ES-I3 (cell line): ENCODE results near the gene PURB.

ENCODE experiments used
- H3K36me3 ChIP-seq: 2 replicates; pipeline ENCODE4 v1.6.1; 2013; ENCODE audit warnings: mild to moderate bottlenecking, low read length, control low read depth, moderate library complexity; ENCODE audit not compliant: insufficient read depth
- H3K4me1 ChIP-seq: 2 replicates; pipeline ENCODE4 v1.6.1; 2013; ENCODE audit warnings: mild to moderate bottlenecking, control low read depth, low read length; ENCODE audit not compliant: insufficient read depth
- H3K9ac ChIP-seq: 2 replicates; pipeline ENCODE4 v1.6.1; 2013; ENCODE audit warnings: low read depth, mild to moderate bottlenecking, low read length, moderate library complexity
- H3K9me3 ChIP-seq: 2 replicates; pipeline ENCODE4 v1.6.1; 2013; ENCODE audit warnings: mild to moderate bottlenecking, low read length, moderate library complexity; ENCODE audit not compliant: control insufficient read depth, insufficient read depth

The PURB gene

DNA sequence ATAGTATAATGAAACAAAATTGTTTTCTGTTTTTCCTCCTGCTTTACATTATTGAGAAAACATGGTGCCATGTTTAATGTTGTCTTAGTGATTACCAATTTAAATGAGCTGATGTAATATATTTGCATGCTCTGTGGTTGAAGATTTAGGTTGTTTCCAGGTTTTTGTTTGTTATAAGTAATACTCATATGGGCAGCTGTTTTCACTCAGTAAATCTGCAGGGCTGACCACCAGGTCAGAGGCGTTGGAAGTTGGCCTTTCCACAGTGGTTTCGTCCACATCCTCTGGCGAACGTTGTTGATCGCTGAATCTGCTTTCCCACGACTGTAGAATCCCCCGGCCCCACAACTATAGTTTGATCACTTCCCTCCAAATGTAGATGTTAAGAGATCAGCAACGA, 21.6 kb upstream of the PURB start:
- no peak overlapping the region for H3K9ac ChIP-seq
- H3K36me3 ChIP-seq, result no peaks in the 10 kb centered on the region
- H3K9me3 ChIP-seq, result no peaks in the 10 kb centered on the region
- no peaks in the 10 kb centered on the region for H3K4me1 ChIP-seq

DNA sequence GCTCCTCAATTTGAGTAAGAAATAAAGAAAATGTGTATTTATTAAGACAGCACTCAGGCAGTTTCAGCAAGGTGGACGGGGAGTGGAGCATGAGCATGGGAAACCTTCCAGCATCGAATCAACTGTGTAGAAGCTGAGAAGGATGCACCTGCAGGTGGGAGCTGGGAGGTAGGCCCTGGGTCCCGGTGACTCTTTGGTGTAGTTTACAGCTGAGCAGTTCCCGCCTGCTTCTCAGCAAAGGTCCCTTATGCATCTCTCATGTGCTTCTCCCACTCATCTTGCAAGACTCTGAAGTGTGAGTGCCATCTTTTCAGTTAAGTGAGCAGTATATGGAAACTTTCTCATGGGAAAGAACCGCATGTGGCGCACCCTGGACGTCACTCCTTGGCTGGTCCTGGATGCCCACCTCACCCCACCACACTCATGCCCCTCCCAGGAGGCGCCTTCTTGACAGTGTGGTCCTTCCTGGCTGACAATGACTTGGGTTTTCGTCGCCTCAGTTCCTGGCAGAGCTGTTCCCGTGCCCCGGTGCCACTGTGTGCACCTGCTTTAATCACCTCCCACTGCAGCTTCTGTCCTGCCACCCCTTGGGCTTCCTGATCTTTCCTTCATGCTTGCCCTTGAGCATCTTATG, 19.8 kb upstream of the PURB start:
- Histone ChIP-seq H3K9ac (no peak overlapping the region), H3K9me3 (no peaks in the 10 kb centered on the region), H3K36me3 (no peaks in the 10 kb centered on the region), H3K4me1 (no peaks in the 10 kb centered on the region)

DNA sequence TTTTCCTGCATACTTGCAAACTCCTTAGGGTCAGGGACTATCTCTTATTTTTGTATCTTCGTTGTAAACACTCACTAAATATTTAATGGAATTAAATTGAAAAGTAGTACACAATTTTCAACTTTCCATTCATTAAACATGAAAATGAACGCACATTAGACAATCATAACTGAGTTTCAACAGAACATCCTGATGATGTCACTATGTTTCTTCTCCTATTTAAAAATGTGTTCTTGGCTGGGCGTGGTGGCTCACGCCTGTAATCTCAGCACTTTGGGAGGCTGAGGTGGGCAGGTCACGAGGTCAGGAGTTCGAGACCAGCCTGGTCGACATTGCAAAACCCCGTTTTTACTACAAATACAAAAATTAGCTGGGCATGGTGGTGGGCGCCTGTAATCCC, 14.1 kb upstream of the PURB start:
- no peak overlapping the region for H3K9ac ChIP-seq
- no peaks in the 10 kb centered on the region for H3K36me3 ChIP-seq
- no peaks in the 10 kb centered on the region for H3K9me3 ChIP-seq
- no peaks in the 10 kb centered on the region for H3K4me1 ChIP-seq

- Histone ChIP-seq H3K9ac (no peak overlapping the region), H3K36me3 (no peaks in the 10 kb centered on the region), H3K9me3 (no peaks in the 10 kb centered on the region), H3K4me1 (no peaks in the 10 kb centered on the region)
Observed at GRCh38 chr7:44898039-44898438, 12.7 kb upstream of the PURB start.

DNA sequence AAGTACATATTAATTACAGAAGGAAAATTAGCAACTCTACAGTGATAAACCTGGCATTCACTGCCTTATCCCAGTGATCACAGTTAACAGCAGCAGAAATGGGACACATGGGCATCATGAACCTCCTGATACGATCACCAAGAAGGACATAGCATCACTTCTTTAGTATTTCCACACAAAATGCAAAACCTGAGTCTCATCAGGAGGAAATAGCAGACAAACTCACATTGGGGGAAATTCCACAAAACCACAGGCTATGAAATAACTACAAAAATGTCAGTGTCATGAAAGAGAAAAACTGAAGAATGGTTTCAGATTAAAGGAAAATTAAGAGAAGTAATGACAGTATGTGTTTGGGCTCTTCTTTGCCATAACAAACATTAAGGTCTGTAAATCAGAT, 12.0 kb upstream of the PURB start:
- Histone ChIP-seq H3K9ac (no peak overlapping the region), H3K9me3 (no peaks in the 10 kb centered on the region), H3K4me1 (no peaks in the 10 kb centered on the region), H3K36me3 (no peaks in the 10 kb centered on the region)

DNA sequence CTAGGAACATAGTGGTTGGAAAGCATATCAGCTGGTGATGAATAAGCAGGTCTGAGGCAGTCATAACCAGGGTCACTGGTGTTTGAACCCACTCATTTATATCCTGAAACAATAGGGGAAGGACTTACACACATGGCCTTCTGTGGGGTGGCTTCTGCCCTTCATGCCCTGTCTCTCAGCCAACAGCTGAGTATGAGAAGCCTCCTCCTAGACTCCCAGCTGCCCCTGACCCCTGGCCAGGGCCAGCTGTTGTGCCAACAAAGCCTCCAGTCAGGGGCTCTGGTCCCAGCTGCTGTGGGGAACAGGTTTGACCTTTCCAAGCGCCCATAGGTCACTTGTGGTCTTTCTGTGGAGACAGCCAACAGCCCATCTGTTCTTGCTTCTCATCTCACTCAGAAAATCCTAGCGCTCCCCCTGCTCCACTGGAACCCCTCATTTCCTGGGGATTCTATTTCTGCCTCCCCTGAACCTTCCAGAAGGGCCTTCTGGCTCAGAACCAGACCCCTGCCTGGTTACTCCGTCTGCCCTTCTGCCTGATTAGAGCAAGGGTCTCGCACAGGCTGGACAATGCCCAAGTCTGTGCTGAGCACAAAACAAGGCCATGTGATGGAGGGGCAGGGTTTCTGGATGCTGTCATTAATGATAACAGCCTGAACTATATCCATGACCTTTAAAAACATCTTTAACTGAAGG, 9.7 kb upstream of the PURB start:
- H3K9me3 ChIP-seq, result no peaks in the 10 kb centered on the region
- no peak overlapping the region for H3K9ac ChIP-seq
- H3K4me1 ChIP-seq, result no peaks in the 10 kb centered on the region
- H3K36me3 ChIP-seq, result no peaks in the 10 kb centered on the region

DNA sequence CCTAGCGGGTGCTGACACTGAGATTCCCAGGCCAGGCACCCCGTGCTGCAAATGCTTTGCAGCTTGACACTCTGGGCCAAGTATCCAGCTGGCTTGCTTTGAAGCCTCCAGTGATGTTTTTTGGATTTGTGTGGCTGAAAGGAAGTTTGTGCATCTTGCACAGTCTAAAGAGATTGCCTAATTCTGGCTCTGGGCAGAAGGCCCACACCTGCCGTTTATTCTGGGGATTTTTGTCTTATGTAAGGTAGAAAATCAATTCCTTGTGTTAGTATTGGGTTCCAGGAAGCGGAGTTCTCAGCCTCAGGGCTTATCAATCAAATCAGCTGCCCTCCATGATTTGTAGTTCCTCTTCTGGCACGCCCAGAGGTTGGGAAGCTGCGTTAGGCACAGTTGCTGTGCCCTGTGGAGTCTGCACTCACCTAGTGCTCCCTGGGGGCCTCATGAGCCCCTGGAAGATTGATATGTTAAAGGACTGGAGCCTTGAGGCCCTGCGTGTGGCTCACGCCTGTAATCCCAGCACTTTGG, 8.4 kb upstream of the PURB start:
- Histone ChIP-seq H3K36me3 (no peaks in the 10 kb centered on the region), H3K9ac (no peak overlapping the region), H3K4me1 (no peaks in the 10 kb centered on the region), H3K9me3 (no peaks in the 10 kb centered on the region)

DNA sequence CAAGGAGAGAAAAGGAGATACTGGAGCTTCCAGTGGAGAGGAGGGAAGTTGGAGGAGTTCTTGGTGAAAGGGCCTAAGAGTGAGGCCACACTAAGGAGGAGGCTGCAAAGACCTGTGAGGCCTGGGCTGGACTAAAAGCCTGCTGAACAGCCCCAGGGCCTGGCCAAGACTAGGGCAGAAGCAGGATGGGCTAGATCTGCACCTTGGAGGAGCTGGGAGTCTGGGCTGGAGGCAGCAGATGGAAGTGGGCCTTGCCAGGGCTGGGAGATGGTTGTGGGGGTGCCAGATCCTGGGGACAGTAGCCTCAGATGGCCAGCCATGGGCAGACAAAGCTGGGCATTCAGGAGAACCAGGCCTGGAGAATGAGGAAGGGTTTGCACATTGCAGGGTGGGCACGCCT, 6.5 kb upstream of the PURB start:
- H3K4me1 ChIP-seq, result no peaks in the 10 kb centered on the region
- H3K9me3 ChIP-seq, result no peaks in the 10 kb centered on the region
- no peak overlapping the region for H3K9ac ChIP-seq
- H3K36me3 ChIP-seq, result no peaks in the 10 kb centered on the region

DNA sequence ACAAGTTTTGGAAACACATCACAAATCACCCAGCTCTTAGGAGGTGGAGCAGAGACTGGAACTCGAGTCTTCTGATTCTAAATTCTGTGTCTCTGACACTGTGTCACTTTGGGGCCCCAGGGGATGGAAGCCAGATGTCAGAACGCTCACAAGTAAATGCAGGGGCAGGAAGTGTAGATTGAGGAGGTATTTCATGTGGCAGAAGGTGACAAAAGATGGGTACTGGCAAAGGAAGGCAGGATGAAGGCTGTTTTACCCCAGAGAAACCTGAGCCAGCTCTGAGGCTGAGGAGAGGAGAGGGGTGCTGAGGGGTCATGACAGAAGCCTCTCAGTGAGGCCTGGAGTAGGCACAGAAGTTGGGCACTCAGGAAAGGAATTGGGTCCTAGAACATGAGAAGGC, 6.0 kb upstream of the PURB start:
- Histone ChIP-seq H3K4me1 (no peaks in the 10 kb centered on the region), H3K9ac (no peak overlapping the region), H3K9me3 (no peaks in the 10 kb centered on the region), H3K36me3 (no peaks in the 10 kb centered on the region)

DNA sequence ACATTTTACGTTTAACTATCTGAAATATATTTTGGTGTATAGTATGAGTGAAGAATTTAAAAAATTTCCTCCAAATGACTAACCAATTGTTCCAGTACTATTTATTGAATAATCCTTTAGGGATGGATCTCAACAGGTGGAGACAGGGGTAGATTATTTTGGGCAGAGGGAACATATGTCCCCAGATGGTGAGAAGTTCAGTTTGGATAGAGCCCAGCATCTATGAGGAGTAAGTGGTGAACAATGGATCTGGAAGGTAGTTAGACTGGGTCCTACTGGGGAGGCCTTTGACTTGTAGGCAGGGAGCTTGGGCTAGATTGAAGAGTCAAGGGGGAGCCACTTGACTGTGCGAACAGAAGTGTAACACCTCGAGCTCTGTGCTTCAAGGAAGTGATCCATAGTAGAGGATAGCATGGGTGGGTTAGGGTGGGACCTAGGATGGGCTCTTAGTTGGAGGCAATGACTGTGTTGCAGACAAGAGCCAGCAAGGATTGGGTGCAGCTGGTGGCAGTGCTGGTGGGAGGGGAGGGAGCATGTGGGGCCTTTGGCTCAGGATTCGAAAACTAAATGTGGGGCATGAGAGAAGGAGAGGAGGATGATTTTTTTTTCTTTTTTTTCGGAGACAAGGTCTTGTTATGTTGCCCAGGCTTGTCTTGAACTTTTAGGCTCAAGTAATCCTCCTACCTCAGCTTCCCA, 3.9 kb upstream of the PURB start:
- H3K36me3 ChIP-seq, result no peaks in the 10 kb centered on the region
- no peaks in the 10 kb centered on the region for H3K9me3 ChIP-seq
- H3K9ac ChIP-seq, result no peak overlapping the region
- no peaks in the 10 kb centered on the region for H3K4me1 ChIP-seq

GRCh38 chr7:44887293-44887692, 2.0 kb upstream of the PURB start:
- Histone ChIP-seq H3K4me1 (peaks cover 15% of the 10 kb centered on the region), H3K9me3 (no peaks in the 10 kb centered on the region)

DNA sequence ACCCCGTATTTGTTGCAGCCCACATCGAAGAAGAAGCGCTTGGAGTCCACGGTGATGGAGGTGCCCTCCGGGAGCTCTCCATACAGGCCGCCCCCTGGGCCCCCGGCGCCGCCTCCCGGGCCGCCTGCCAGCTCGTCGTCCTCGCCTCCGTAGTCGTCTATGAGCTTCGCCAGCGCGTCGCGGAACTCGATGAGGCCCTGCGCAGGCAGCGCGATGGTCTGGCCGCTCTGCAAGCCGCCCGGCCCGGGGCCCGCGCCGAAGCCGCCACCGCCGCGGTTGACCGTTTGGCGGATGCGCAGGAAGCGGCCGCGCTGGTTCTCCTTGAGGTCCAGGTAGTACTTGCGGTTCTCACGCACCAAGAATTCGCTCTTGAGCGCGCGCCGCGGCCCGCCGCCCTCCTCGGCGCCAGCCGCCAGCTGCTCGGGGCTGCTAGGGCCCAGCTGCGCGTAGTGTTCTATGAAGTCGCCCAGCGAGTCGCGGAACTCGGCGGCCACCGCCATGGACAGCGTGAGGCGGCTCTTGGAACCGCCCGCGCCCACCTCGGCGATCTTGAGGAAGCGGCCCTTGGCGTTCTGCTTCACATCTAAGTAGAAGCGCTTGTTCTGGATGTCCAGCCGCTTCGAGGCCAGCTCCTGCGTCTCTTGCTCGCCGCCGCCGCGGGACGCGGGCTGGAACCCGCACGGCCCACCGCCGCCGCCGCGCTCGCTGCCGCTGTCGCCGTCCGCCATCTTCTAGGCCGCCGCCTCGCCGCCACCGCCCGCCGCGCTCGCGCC, 523 bp downstream of the PURB start:
- Histone ChIP-seq H3K9me3 (no peaks in the 10 kb centered on the region), H3K9ac (peak overlapping the region; percentile 77), H3K36me3 (peaks cover 22% of the 10 kb centered on the region; the same call in 1 of the 2 replicates), H3K4me1 (peaks cover 15% of the 10 kb centered on the region)

More at GRCh38 chr7:44887293-44887692, 2.0 kb upstream of the PURB start:
- Histone ChIP-seq H3K9ac (no peak overlapping the region), H3K36me3 (peaks cover 13% of the 10 kb centered on the region; the same call in 1 of the 2 replicates)

DNA sequence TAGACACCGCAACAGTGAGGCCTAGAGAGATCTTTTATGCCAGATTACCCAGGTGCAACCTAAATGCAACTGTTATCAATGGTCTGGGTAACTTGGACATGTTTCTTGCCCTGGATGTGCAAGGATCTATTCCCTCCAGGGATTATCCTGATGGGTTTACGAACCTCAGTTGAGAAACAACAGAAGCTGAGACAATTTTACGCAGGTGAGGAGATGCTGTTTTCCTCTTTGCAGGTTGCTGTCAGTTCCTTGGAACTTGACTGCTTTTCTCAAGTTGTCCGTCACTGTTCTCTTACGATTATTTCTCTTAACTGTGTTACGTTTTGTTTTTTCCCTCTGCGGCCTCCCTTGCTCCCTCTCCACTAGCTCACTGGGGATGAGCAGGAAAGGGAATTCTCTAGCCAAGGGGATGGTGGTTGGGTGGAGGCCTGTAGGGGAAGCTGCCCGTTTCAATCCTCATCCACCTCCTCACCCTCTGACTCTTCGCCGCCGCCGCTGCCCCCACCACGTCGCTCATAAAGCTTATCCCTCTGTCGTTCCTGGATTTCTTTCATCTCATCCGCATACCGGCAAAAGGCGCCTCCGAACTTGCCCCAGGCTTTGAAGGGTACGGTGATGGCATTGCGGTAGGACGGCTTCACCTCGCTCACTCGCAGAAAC, 1.2 kb downstream of the PURB start:
- Histone ChIP-seq H3K4me1 (peaks cover 15% of the 10 kb centered on the region), H3K9ac (peak overlapping the region; percentile 77), H3K36me3 (peaks cover 22% of the 10 kb centered on the region; the same call in 1 of the 2 replicates), H3K9me3 (no peaks in the 10 kb centered on the region)

DNA sequence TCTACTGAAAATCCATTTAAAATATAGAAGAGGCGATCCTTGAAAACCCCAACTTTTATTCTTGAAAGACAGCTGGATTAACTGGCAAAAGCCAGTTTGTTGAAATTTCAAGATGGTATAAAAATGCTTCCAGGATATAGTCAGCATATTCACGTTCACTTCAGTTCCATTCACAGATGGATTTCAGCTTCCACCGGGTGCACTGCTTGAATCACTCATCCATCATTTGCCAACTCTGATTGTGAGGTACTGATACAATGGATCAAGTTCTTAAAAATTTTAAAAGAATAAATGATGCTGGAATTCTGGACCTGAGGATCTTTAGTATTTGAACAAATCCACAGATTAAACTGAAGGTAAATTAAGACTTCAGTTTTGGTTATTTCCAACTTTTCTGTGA, 2.4 kb downstream of the PURB start:
- H3K36me3 ChIP-seq, result peaks cover 22% of the 10 kb centered on the region; the same call in 1 of the 2 replicates
- no peaks in the 10 kb centered on the region for H3K9me3 ChIP-seq
- peak overlapping the region; percentile 21 for H3K9ac ChIP-seq
- H3K4me1 ChIP-seq, result peaks cover 15% of the 10 kb centered on the region
